Measurements from ENCODE around the gene FYB2. TPM values are rescaled to one million over a fixed set of nuclear protein-coding genes. Genes with fewer than 3 reads are reported as not detected.

The FYB2 gene
- total and polyA plus RNA-seq, 10 donors, result not detected

DNA sequence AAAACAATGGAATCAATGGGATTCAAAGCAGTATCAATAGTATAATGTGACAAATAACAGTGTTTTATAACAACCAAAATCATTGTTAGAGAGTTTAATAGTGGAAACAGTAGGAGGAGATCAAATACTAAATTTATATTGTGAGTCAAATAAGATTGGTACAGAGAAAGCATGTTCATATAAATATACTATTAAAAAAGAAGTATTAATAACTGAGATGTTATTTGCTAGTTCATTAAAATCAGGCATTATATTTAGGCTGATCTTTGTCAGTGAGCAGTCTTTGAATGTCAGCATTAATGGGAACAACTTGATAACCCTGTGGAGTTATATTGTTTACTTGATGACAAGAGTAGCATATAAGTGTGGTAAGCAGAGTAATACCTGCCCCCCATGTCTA lies 143.4 kb downstream of the FYB2 start:
- Histone ChIP-seq H3K36me3 (no peaks in the 10 kb centered on the region), H3K4me3 (no peak overlapping the region), H3K9me3 (no peaks in the 10 kb centered on the region), H3K4me1 (no peaks in the 10 kb centered on the region), H3K27ac (no peak overlapping the region), H3K27me3 (replicated peaks in 1 of 7) (no peaks in the 10 kb centered on the region)
- no peak for DNase-seq
- intact Hi-C loops (cut with DNase I; ENCODE audit: low total_unique reads), result no loop called here
- no peak for TF ChIP-seq CTCF (IDR thresholded peaks at IDR 0.05 in 8 of 11, conservative IDR thresholded peaks at IDR 0.05 in 3 of 11)
- no peak for TF ChIP-seq POLR2A (IDR thresholded peaks at IDR 0.05)
- TF ChIP-seq POLR2AphosphoS5 (IDR thresholded peaks at IDR 0.05), result no peak

- H3K9me3 ChIP-seq, result no peaks in the 10 kb centered on the region
- no peak overlapping the region for H3K4me3 ChIP-seq
- H3K27me3 ChIP-seq (replicated peaks in 1 of 7), result peaks cover 0 to 6% (median 0%) of the 10 kb centered on the region in 7 donors
- no peaks in the 10 kb centered on the region for H3K4me1 ChIP-seq
- TF ChIP-seq POLR2AphosphoS5 (IDR thresholded peaks at IDR 0.05) (no peak), POLR2A (IDR thresholded peaks at IDR 0.05) (no peak), CTCF (IDR thresholded peaks at IDR 0.05 in 8 of 11, conservative IDR thresholded peaks at IDR 0.05 in 3 of 11) (no peak)
- DNase-seq, result no peak
- intact Hi-C loops (cut with DNase I; ENCODE audit: low total_unique reads), result no loop called here
- H3K27ac ChIP-seq, result no peak overlapping the region
- WGBS, 5 donors, result 0 to 88% (median 45%) methylated on average over 1 of the region's 1 CpG
- H3K36me3 ChIP-seq, result no peaks in the 10 kb centered on the region
Observed at GRCh38 chr1:56672579-56672978, 146.6 kb downstream of the FYB2 start.

- Histone ChIP-seq H3K4me3 (no peak overlapping the region), H3K27ac (no peak overlapping the region), H3K36me3 (no peaks in the 10 kb centered on the region), H3K27me3 (replicated peaks in 1 of 7) (peaks cover 0 to 6% (median 0%) of the 10 kb centered on the region in 7 donors), H3K4me1 (no peaks in the 10 kb centered on the region), H3K9me3 (no peaks in the 10 kb centered on the region)
- intact Hi-C loops (cut with DNase I; ENCODE audit: low total_unique reads), result no loop called here
- no peak for DNase-seq
- 95 to 97% (median 96%) methylated on average over 2 of the region's 2 CpGs for WGBS, 5 donors
- no peak for TF ChIP-seq CTCF (IDR thresholded peaks at IDR 0.05 in 8 of 11, conservative IDR thresholded peaks at IDR 0.05 in 3 of 11)
- no peak for TF ChIP-seq POLR2AphosphoS5 (IDR thresholded peaks at IDR 0.05)
- TF ChIP-seq POLR2A (IDR thresholded peaks at IDR 0.05), result no peak
Observed at GRCh38 chr1:56671542-56671941, 147.7 kb downstream of the FYB2 start.

DNA sequence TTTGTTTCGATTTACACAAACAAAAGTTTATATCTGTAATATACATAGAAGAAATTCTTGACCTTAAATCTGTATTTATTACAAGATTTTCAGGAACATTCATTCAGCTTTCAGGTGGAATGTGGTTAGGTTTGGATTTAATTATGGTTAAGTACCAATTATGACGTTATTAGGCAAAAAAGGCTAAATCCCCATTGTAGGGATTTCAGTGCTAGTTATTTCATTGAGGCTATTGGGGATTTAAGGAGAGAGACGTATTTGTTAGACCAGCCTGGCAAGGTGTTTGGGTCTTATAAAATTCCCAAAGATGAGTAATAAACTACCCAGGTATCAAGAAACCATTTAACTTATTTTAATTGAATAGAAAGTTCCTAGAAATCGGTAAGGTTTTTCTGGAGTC lies 148.1 kb downstream of the FYB2 start:
- no peak for DNase-seq
- intact Hi-C loops (cut with DNase I; ENCODE audit: low total_unique reads), result no loop called here
- H3K27me3 ChIP-seq (replicated peaks in 1 of 7), result peaks cover 0 to 6% (median 0%) of the 10 kb centered on the region in 7 donors
- H3K36me3 ChIP-seq, result no peaks in the 10 kb centered on the region
- H3K9me3 ChIP-seq, result no peaks in the 10 kb centered on the region
- H3K4me3 ChIP-seq, result no peak overlapping the region
- 89 to 93% (median 91%) methylated on average over 4 of the region's 4 CpGs for WGBS, 5 donors
- no peaks in the 10 kb centered on the region for H3K4me1 ChIP-seq
- no peak overlapping the region for H3K27ac ChIP-seq
- TF ChIP-seq POLR2AphosphoS5 (IDR thresholded peaks at IDR 0.05) (no peak), POLR2A (IDR thresholded peaks at IDR 0.05) (no peak), CTCF (IDR thresholded peaks at IDR 0.05 in 8 of 11, conservative IDR thresholded peaks at IDR 0.05 in 3 of 11) (no peak)

Measured in spleen (tissue), 11 donors.